GM19193 (cell line): ENCODE results near the gene SLCO2A1.

Experiments
- POLR2A ChIP-seq: IDR thresholded peaks from 4 replicates; pipeline ENCODE4 v1.6.1; 2011; ENCODE audit not compliant: insufficient read depth, insufficient read length; ENCODE audit errors: extremely low read depth

Gene SLCO2A1

GRCh38 chr3:134029734-134030378 lies at the start of gene SLCO2A1:
TSS of gene SLCO2A1 (minus strand) at chr3:134029925. CDS start at chr3:134029802, 123 bp downstream.
- TF ChIP-seq POLR2A: no peak

GRCh38 chr3:134079111-134079547 lies 49.4 kb upstream of the SLCO2A1 start:
- TF ChIP-seq POLR2A: no peak

GRCh38 chr3:134078169-134078831 lies 48.6 kb upstream of the SLCO2A1 start:
- TF ChIP-seq POLR2A: no peak

- TF ChIP-seq POLR2A: no peak
Observed at GRCh38 chr3:134077649-134078161, 48.0 kb upstream of the SLCO2A1 start.

GRCh38 chr3:134076851-134077250 lies 47.1 kb upstream of the SLCO2A1 start:
- no peak for TF ChIP-seq POLR2A

GRCh38 chr3:134075846-134076245 lies 46.1 kb upstream of the SLCO2A1 start:
- no peak for TF ChIP-seq POLR2A

DNA sequence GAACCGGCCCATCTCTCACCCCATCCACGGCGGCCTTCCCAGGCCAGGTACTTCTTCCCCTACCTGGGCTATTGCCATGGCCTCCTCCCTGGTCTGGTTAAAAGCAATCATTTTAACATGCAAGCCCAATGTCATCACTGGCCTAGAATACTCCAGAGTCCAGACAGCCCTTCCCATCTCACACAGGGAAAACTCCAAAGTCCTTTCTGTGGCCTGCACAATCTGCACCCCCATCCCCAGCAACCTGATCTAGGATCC lies 45.8 kb upstream of the SLCO2A1 start:
- TF ChIP-seq POLR2A: no peak

DNA sequence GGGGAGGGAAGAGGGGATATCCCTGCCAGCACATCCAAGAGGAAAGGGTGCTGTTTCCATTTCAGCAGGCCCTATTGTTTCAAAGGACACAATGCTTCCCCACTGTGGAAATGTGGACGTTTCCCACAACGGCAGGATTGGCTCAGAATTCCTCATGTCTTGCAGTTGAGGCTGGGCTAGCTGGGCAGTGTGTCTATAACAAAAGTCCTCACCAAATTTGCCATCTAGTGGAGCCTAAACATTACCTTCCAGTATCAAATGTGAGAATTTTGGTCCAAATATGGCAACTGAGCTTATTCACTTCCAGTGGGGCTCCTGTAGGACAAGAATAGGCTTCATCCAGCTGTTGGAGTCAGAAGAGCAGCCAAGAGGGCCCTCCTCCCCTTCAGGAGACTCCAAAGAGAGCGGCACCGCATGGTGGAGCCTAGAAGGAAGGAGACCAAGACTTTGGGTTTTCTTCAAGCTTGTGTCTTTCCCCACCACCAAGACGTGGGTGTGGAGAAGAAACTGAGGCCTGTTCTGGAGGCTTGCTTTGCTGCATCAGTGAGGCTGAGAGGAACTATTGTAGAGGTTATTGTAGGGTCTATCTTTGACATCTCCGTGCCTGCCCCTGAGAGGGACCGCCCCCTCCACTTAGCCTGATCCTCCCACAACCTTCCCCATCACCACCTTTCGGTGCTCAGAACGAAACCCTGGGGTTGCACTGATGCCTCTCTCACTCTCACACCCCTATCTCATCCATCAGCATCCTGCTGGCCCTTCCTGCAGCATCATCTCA lies 45.3 kb upstream of the SLCO2A1 start:
- TF ChIP-seq POLR2A: no peak

DNA sequence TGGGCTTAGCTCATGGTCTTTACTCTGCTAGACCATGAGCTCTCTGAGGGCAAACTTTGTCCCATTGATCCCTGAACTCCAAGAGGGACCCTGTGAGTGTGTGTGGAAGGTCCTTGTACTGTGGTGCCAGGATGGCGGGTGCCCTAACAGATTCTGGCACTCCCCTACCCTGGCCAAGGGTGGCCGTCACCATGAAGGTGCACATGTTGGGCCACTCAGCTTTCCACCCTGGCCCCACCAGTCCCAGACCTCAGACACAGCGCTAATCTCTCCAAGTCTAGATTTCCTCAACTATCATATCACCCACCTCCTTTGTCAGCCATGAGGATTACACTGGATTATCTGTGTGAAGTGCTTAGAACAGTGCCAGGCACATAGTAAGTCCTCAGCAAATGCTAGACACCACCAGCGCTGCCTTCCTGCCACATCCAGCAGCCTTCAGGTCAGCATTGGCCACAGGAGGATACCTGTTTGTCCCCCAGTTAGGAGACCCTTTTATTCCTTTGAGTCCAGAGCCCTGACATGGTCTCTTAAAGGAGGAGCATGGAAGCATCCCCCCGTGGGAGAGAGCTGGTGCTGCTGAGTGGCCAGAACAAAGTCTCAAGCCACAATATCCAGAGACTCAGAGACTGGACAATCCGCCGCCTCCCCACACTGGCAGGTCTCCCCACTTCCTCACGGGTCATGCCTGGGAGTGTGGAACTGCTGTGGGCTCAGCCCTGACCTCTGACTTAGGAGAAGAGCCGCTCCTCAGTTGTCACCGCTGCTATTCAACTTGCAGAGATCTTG lies 44.5 kb upstream of the SLCO2A1 start:
- TF ChIP-seq POLR2A: no peak

DNA sequence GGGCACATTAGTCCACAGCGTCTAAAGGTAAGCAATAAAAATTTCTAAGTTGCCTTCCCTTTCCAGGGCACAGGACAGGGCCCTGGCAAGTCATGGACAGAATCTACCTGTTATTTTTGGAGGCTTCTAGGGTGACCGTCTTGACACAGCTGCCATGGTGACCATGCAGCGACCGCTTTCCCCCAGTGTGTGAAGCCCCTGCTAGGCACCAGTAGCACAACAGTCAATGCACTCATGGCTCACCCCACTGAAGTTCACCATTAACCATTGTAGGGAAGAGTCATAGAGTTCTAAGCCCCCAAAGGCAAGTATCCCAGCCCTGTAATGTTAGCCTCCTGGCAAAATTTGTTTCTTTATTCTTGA lies 43.8 kb upstream of the SLCO2A1 start:
- no peak for TF ChIP-seq POLR2A

GRCh38 chr3:134072881-134073582 lies 43.3 kb upstream of the SLCO2A1 start:
- TF ChIP-seq POLR2A: no peak

DNA sequence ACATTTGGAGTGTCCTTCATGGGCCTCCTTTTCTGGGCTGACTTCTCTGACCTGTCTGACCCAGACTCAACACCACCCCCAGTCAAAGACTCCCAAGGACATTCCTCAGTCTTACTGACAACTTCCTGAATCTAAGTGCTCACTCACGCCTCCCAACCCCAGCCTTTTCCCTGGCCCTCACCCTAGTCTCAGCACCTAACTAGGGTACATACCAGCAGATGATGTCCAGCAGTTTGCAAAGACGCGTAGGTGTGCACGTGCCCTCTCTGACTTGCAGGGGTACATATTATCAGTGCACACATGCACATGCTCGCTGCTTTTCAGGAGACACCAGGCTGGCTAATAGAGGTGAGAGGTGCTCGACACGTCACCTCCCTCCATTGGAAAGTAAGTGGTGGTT lies 38.7 kb upstream of the SLCO2A1 start:
- TF ChIP-seq POLR2A: no peak

GRCh38 chr3:134067531-134068161 lies 37.9 kb upstream of the SLCO2A1 start:
- no peak for TF ChIP-seq POLR2A
